ENCODE results near the gene TAF4B.

TAF4B gene

DNA sequence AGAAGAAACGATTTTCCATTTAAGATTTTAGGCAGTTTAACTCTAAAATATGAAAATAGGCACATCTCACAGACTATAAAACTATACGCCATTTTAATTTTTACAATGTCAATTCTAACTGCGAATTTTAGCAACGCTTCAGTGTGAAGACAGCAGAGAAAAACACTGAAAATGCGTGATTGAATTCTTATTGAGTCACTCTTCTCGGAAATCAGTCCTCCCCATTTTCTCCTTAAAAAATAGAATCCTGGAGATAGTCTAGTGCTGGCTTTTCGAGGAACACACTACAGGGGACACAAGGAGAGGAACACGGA, 373 bp upstream of the TAF4B start:
- H3K4me2 ChIP-seq (ENCODE audit: insufficient read depth, low read length), result peak overlapping the region; percentile 86
- H3K4me1 ChIP-seq (ENCODE audit: insufficient read depth, low read length), result peaks cover 38% of the 10 kb centered on the region
- peak overlapping the region; percentile 50 to 76; a peak in 3 of 4 replicates for H3K4me3 ChIP-seq (ENCODE audit: low read depth in 1 of 2, low read length in 2 of 2)
- no peaks in the 10 kb centered on the region for H3K9me3 ChIP-seq (ENCODE audit: insufficient read depth, low read length, severe bottlenecking)
- peak overlapping the region; percentile 73 for H3K9ac ChIP-seq (ENCODE audit: low read depth, low read length)
- no peaks in the 10 kb centered on the region for H3K27me3 ChIP-seq (ENCODE audit: insufficient read depth, low read length, poor library complexity)
- TF ChIP-seq EZH2 (IDR thresholded peaks at IDR 0.05; ENCODE audit: borderline replicate concordance, low read depth, low read length, severe bottlenecking), result no peak
- TF ChIP-seq, protein P1, sequence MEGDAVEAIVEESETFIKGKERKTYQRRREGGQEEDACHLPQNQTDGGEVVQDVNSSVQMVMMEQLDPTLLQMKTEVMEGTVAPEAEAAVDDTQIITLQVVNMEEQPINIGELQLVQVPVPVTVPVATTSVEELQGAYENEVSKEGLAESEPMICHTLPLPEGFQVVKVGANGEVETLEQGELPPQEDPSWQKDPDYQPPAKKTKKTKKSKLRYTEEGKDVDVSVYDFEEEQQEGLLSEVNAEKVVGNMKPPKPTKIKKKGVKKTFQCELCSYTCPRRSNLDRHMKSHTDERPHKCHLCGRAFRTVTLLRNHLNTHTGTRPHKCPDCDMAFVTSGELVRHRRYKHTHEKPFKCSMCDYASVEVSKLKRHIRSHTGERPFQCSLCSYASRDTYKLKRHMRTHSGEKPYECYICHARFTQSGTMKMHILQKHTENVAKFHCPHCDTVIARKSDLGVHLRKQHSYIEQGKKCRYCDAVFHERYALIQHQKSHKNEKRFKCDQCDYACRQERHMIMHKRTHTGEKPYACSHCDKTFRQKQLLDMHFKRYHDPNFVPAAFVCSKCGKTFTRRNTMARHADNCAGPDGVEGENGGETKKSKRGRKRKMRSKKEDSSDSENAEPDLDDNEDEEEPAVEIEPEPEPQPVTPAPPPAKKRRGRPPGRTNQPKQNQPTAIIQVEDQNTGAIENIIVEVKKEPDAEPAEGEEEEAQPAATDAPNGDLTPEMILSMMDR (IDR thresholded peaks at IDR 0.05; ENCODE audit: borderline replicate concordance, extremely low read depth, low read length, poor library complexity, severe bottlenecking), result no peak
- ATAC-seq (ENCODE audit: insufficient read depth, low read depth), result no peak
- peak overlapping the region; percentile 77 for H2AFZ ChIP-seq (ENCODE audit: low read depth, low read length)
- no peaks in the 10 kb centered on the region; the same call in 1 of the 2 replicates for H3K36me3 ChIP-seq (ENCODE audit: insufficient read depth, low read length)
- peaks cover 4% of the 10 kb centered on the region; the same call in 1 of the 2 replicates for H4K20me1 ChIP-seq (ENCODE audit: insufficient read depth, low read length)
- peaks cover 38% of the 10 kb centered on the region for H3K79me2 ChIP-seq (ENCODE audit: insufficient read depth, low read length)
- peak overlapping the region; percentile 8; the same call in 1 of the 2 replicates for H3K27ac ChIP-seq (ENCODE audit: low read length)
- no peak for DNase-seq

- TF ChIP-seq EZH2 (IDR thresholded peaks at IDR 0.05; ENCODE audit: borderline replicate concordance, low read depth, low read length, severe bottlenecking), result no peak
- TF ChIP-seq, protein P1 (IDR thresholded peaks at IDR 0.05; ENCODE audit: borderline replicate concordance, extremely low read depth, low read length, poor library complexity, severe bottlenecking), result no peak
- Histone ChIP-seq H3K27me3 (ENCODE audit: insufficient read depth, low read length, poor library complexity) (no peaks in the 10 kb centered on the region), H3K79me2 (ENCODE audit: insufficient read depth, low read length) (peaks cover 48% of the 10 kb centered on the region), H3K9me3 (ENCODE audit: insufficient read depth, low read length, severe bottlenecking) (no peaks in the 10 kb centered on the region), H3K4me3 (ENCODE audit: low read depth in 1 of 2, low read length in 2 of 2) (peak overlapping the region; percentile 50 to 76), H2AFZ (ENCODE audit: low read depth, low read length) (peak overlapping the region; percentile 77), H3K36me3 (ENCODE audit: insufficient read depth, low read length) (no peaks in the 10 kb centered on the region; the same call in 1 of the 2 replicates), H4K20me1 (ENCODE audit: insufficient read depth, low read length) (peaks cover 4% of the 10 kb centered on the region; the same call in 1 of the 2 replicates), H3K4me1 (ENCODE audit: insufficient read depth, low read length) (peaks cover 38% of the 10 kb centered on the region), H3K9ac (ENCODE audit: low read depth, low read length) (peak overlapping the region; percentile 73), H3K4me2 (ENCODE audit: insufficient read depth, low read length) (peak overlapping the region; percentile 86), H3K27ac (ENCODE audit: low read length) (peak overlapping the region; percentile 65)
- ATAC-seq (ENCODE audit: insufficient read depth, low read depth) (peak; percentile 29), DNase-seq (peak; percentile 27)
Measured at GRCh38 chr18:26227051-26227670, 916 bp downstream of the TAF4B start.

- Histone ChIP-seq H3K27me3 (ENCODE audit: insufficient read depth, low read length, poor library complexity) (no peaks in the 10 kb centered on the region), H3K36me3 (ENCODE audit: insufficient read depth, low read length) (no peaks in the 10 kb centered on the region; the same call in 1 of the 2 replicates), H3K9me3 (ENCODE audit: insufficient read depth, low read length, severe bottlenecking) (no peaks in the 10 kb centered on the region), H3K4me2 (ENCODE audit: insufficient read depth, low read length) (peak overlapping the region; percentile 86), H3K9ac (ENCODE audit: low read depth, low read length) (peak overlapping the region; percentile 73; the same call in 1 of the 2 replicates), H3K27ac (ENCODE audit: low read length) (no peak overlapping the region), H4K20me1 (ENCODE audit: insufficient read depth, low read length) (peaks cover 4% of the 10 kb centered on the region; the same call in 1 of the 2 replicates), H3K79me2 (ENCODE audit: insufficient read depth, low read length) (peaks cover 58% of the 10 kb centered on the region), H3K4me3 (ENCODE audit: low read depth in 1 of 2, low read length in 2 of 2) (peak overlapping the region in 1 of 2 experiments; percentile 76; a peak in 1 of 4 replicates), H2AFZ (ENCODE audit: low read depth, low read length) (no peak overlapping the region), H3K4me1 (ENCODE audit: insufficient read depth, low read length) (peaks cover 38% of the 10 kb centered on the region)
- TF ChIP-seq, protein P1 (IDR thresholded peaks at IDR 0.05; ENCODE audit: borderline replicate concordance, extremely low read depth, low read length, poor library complexity, severe bottlenecking), result no peak
- TF ChIP-seq EZH2 (IDR thresholded peaks at IDR 0.05; ENCODE audit: borderline replicate concordance, low read depth, low read length, severe bottlenecking), result no peak
- ATAC-seq (ENCODE audit: insufficient read depth, low read depth) (no peak), DNase-seq (no peak)
Measured at GRCh38 chr18:26228562-26229260, 2.5 kb downstream of the TAF4B start.
